SH-SY5Y (cell line): ENCODE results near the gene SIK3.

Experiments
- GATA2 ChIP-seq: IDR thresholded peaks from 2 replicates; pipeline ENCODE4 v1.6.1; 2011; ENCODE audit warnings: mild to moderate bottlenecking, low read depth, low read length
- GATA3 ChIP-seq: IDR thresholded peaks from 2 replicates; pipeline ENCODE4 v1.6.1; 2011; ENCODE audit warnings: low read depth, mild to moderate bottlenecking, low read length, moderate library complexity

DNA sequence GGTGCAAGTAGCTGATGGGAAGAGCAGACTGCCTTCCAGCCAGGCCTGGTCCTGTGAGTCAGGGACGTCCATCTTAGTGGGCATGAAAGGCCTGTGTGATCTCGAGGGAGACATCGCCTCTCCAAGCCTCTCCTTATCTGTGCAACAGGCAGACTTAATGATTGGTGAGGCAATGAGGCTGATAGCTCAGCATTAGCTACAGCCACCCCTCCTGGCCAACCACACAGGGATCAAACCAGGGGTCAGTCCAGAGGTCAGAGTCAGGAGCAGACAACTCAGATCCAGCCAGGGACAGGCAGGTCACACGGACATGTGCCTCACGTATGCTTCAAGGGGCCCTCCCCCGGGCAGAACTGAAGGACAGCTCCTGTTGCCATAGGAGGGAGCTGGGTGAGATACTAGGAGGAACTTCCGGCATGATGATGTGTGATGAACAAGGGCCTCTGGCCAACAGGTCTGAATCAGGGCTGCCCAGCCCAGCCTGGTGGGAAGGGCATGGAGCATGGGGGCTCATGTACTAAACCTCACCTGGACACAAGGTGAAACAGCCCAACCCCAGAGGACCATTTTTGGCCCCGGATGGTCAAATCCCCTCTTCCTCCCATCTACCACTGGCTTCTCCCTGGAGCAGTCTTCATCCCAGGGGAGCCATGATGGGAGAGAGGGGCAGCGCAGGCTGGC, 271.3 kb downstream of the SIK3 start:
- no peak for TF ChIP-seq GATA3
- no peak for TF ChIP-seq GATA2
